Stimulated activated memory B cell treated with anti-CD40 and anti-IgM and Interleukin-4, amounts not matched to agents 10 μg/mL and 1 μg/mL and 100 μg/mL, for 72 hours (primary cell): ENCODE data around the gene TUBGCP2.

Experiments
- ATAC-seq: fragments of 150-1000 bp; cut with Tn5 transposase; 2 replicates; pipeline ENCODE4 v1.10.0; 2021
- H3K27ac Mint-ChIP-seq: one replicate; pipeline ENCODE4 v1.8.0; 2022; ENCODE audit warnings: mild to moderate bottlenecking, mixed read lengths
- H3K27me3 Mint-ChIP-seq: one replicate; pipeline ENCODE4 v1.8.0; 2022; ENCODE audit warnings: mixed read lengths
- H3K36me3 Mint-ChIP-seq: one replicate; pipeline ENCODE4 v1.8.0; 2022; ENCODE audit warnings: mixed read lengths
- H3K4me1 Mint-ChIP-seq: one replicate; pipeline ENCODE4 v1.8.0; 2022; ENCODE audit warnings: mixed read lengths
- H3K4me3 Mint-ChIP-seq: one replicate; pipeline ENCODE4 v1.8.0; 2022; ENCODE audit warnings: mild to moderate bottlenecking, moderate library complexity, mixed read lengths
- H3K9me3 Mint-ChIP-seq: one replicate; pipeline ENCODE4 v1.8.0; 2022; ENCODE audit warnings: mixed read lengths

The TUBGCP2 gene

GRCh38 chr10:133308421-133309099, at the start of gene TUBGCP2, which contains the start of gene ZNF511:
Gene TUBGCP2 (minus strand): TSS chr10:133308872. CDS start chr10:133302941, 5,931 bp downstream.
Gene ZNF511 (plus strand): TSS chr10:133308914. CDS start chr10:133308944, 30 bp downstream.
- peak; percentile 88 for ATAC-seq

GRCh38 chr10:133357285-133358161, 48.9 kb upstream of the TUBGCP2 start, which contains the start of gene FUOM:
Gene FUOM (minus strand): TSS chr10:133358019. CDS start chr10:133358007, 12 bp downstream.
- H3K4me3 Mint-ChIP-seq = peak within 1 kb of the TSS; percentile 74
- peaks cover 46% of the 10 kb centered on the region for H3K4me1 Mint-ChIP-seq
- H3K27me3 Mint-ChIP-seq = no peaks in the 10 kb centered on the region
- no peaks in the 10 kb centered on the region for H3K9me3 Mint-ChIP-seq
- H3K27ac Mint-ChIP-seq = peak within 1 kb of the TSS; percentile 24
- ATAC-seq = peak; percentile 82
- peaks cover 9% of the 10 kb centered on the region for H3K36me3 Mint-ChIP-seq

More at GRCh38 chr10:133308421-133309099, at the start of gene TUBGCP2, which contains the start of gene ZNF511:
- peaks cover 35% of the 10 kb centered on the region for H3K4me1 Mint-ChIP-seq
- H3K4me3 Mint-ChIP-seq = peak within 1 kb of the TSS; percentile 96
- H3K36me3 Mint-ChIP-seq = peaks cover 34% of the 10 kb centered on the region
- H3K27ac Mint-ChIP-seq = peak within 1 kb of the TSS; percentile 96
- no peaks in the 10 kb centered on the region for H3K27me3 Mint-ChIP-seq
- H3K9me3 Mint-ChIP-seq = no peaks in the 10 kb centered on the region

GRCh38 chr10:133356549-133357284, 48.0 kb upstream of the TUBGCP2 start:
- no peak for ATAC-seq
- H3K36me3 Mint-ChIP-seq = peaks cover under 1% of the 10 kb centered on the region
- peaks cover 39% of the 10 kb centered on the region for H3K4me1 Mint-ChIP-seq
- H3K27me3 Mint-ChIP-seq = no peaks in the 10 kb centered on the region
- no peaks in the 10 kb centered on the region for H3K9me3 Mint-ChIP-seq
- H3K4me3 Mint-ChIP-seq = peak overlapping the region; percentile 74
- H3K27ac Mint-ChIP-seq = peak overlapping the region; percentile 24

- Mint-ChIP-seq H3K27me3 (no peaks in the 10 kb centered on the region), H3K36me3 (no peaks in the 10 kb centered on the region), H3K9me3 (no peaks in the 10 kb centered on the region), H3K4me3 (peak overlapping the region; percentile 68), H3K4me1 (peaks cover 32% of the 10 kb centered on the region), H3K27ac (peak overlapping the region; percentile 24)
- no peak for ATAC-seq
Measured at GRCh38 chr10:133355991-133356390, 47.3 kb upstream of the TUBGCP2 start.

- ATAC-seq = no peak
- no peak overlapping the region for H3K27ac Mint-ChIP-seq
- no peaks in the 10 kb centered on the region for H3K27me3 Mint-ChIP-seq
- H3K36me3 Mint-ChIP-seq = no peaks in the 10 kb centered on the region
- no peaks in the 10 kb centered on the region for H3K9me3 Mint-ChIP-seq
- H3K4me1 Mint-ChIP-seq = peaks cover 26% of the 10 kb centered on the region
- H3K4me3 Mint-ChIP-seq = no peak overlapping the region
Measured at GRCh38 chr10:133355266-133355665, 46.6 kb upstream of the TUBGCP2 start.

GRCh38 chr10:133354672-133355240, 46.1 kb upstream of the TUBGCP2 start:
- Mint-ChIP-seq H3K9me3 (no peaks in the 10 kb centered on the region), H3K27me3 (peaks cover under 1% of the 10 kb centered on the region), H3K4me1 (peaks cover 21% of the 10 kb centered on the region), H3K36me3 (no peaks in the 10 kb centered on the region), H3K4me3 (no peak overlapping the region), H3K27ac (no peak overlapping the region)
- ATAC-seq = no peak

GRCh38 chr10:133353988-133354605, 45.4 kb upstream of the TUBGCP2 start:
- peaks cover 17% of the 10 kb centered on the region for H3K4me1 Mint-ChIP-seq
- H3K4me3 Mint-ChIP-seq = no peak overlapping the region
- H3K36me3 Mint-ChIP-seq = no peaks in the 10 kb centered on the region
- ATAC-seq = no peak
- H3K27ac Mint-ChIP-seq = no peak overlapping the region
- H3K27me3 Mint-ChIP-seq = peaks cover 7% of the 10 kb centered on the region
- H3K9me3 Mint-ChIP-seq = no peaks in the 10 kb centered on the region

- no peak overlapping the region for H3K4me3 Mint-ChIP-seq
Measured at GRCh38 chr10:133353202-133353959, 44.7 kb upstream of the TUBGCP2 start.

GRCh38 chr10:133351408-133352318, 43.0 kb upstream of the TUBGCP2 start:
- peak; percentile 11 for ATAC-seq
- H3K27me3 Mint-ChIP-seq = peaks cover 15% of the 10 kb centered on the region
- no peaks in the 10 kb centered on the region for H3K36me3 Mint-ChIP-seq
- H3K4me1 Mint-ChIP-seq = peaks cover 13% of the 10 kb centered on the region
- no peak overlapping the region for H3K4me3 Mint-ChIP-seq
- no peaks in the 10 kb centered on the region for H3K9me3 Mint-ChIP-seq
- H3K27ac Mint-ChIP-seq = no peak overlapping the region

More at GRCh38 chr10:133353202-133353959, 44.7 kb upstream of the TUBGCP2 start:
- no peaks in the 10 kb centered on the region for H3K36me3 Mint-ChIP-seq
- H3K9me3 Mint-ChIP-seq = no peaks in the 10 kb centered on the region
- H3K27me3 Mint-ChIP-seq = peaks cover 13% of the 10 kb centered on the region
- H3K4me1 Mint-ChIP-seq = peaks cover 13% of the 10 kb centered on the region
- H3K27ac Mint-ChIP-seq = no peak overlapping the region
- no peak for ATAC-seq

- peaks cover 9% of the 10 kb centered on the region for H3K4me1 Mint-ChIP-seq
Measured at GRCh38 chr10:133350950-133351329, 42.3 kb upstream of the TUBGCP2 start.

GRCh38 chr10:133350283-133350949, 41.7 kb upstream of the TUBGCP2 start:
- no peak overlapping the region for H3K4me3 Mint-ChIP-seq
- H3K4me1 Mint-ChIP-seq = peaks cover 7% of the 10 kb centered on the region
- H3K36me3 Mint-ChIP-seq = no peaks in the 10 kb centered on the region
- no peak for ATAC-seq
- H3K9me3 Mint-ChIP-seq = no peaks in the 10 kb centered on the region
- no peak overlapping the region for H3K27ac Mint-ChIP-seq
- peaks cover 28% of the 10 kb centered on the region for H3K27me3 Mint-ChIP-seq

More at GRCh38 chr10:133350950-133351329, 42.3 kb upstream of the TUBGCP2 start:
- H3K27ac Mint-ChIP-seq = no peak overlapping the region
- peaks cover 22% of the 10 kb centered on the region for H3K27me3 Mint-ChIP-seq
- no peak for ATAC-seq
- no peaks in the 10 kb centered on the region for H3K9me3 Mint-ChIP-seq
- H3K4me3 Mint-ChIP-seq = no peak overlapping the region
- H3K36me3 Mint-ChIP-seq = no peaks in the 10 kb centered on the region

- Mint-ChIP-seq H3K4me3 (no peak overlapping the region), H3K36me3 (no peaks in the 10 kb centered on the region), H3K9me3 (no peaks in the 10 kb centered on the region), H3K27ac (no peak overlapping the region), H3K4me1 (peaks cover 7% of the 10 kb centered on the region), H3K27me3 (peaks cover 36% of the 10 kb centered on the region)
- ATAC-seq = no peak
Measured at GRCh38 chr10:133349577-133350011, 40.9 kb upstream of the TUBGCP2 start.
